Right atrium auricular region (tissue), 2 donors: ENCODE results near the gene TGM2. TPM values are rescaled to one million over a fixed set of nuclear protein-coding genes. Genes with fewer than 3 reads are reported as not detected.
A peak's percentile ranks its signal among the peaks of the same experiment; 100 is the strongest.

Experiments
- DNase-seq: peaks from one replicate; pipeline ENCODE4 v3.0.0-alpha.2; 2019; ENCODE audit warnings: low spot score
- H3K27ac ChIP-seq, 2 donors: fragments of 200-600 bp; sonication (generic); 1 replicate in 1 of 2; 2 replicates in 1 of 2; pipeline ENCODE4 v1.5.1; 2016 to 2019
- H3K27me3 ChIP-seq, 2 donors: fragments of 200-600 bp; sonication (generic); one replicate each; pipeline versions ENCODE4 v1.5.1 to v1.6.0; 2017 to 2019
- H3K36me3 ChIP-seq: fragments of 200-600 bp; sonication (generic); one replicate; pipeline ENCODE4 v1.5.1; 2016
- H3K4me1 ChIP-seq, 2 donors: fragments of 200-600 bp; sonication (generic); one replicate each; pipeline versions ENCODE4 v1.5.1 to v1.6.0; 2017 to 2019
- H3K4me3 ChIP-seq, 2 donors: fragments of 200-600 bp; sonication (generic); 1 replicate in 1 of 2; 2 replicates in 1 of 2; pipeline ENCODE4 v1.5.1; 2017 to 2019; ENCODE audit warnings: mild to moderate bottlenecking in 1 of 2, moderate library complexity in 1 of 2
- H3K9me3 ChIP-seq, 2 donors: fragments of 200-600 bp; sonication (generic); one replicate each; pipeline ENCODE4 v1.5.1; 2019
- total RNA-seq, 2 donors: library from RNA; depleted of rRNA; stranded (reverse); fragments of >200 nt; gene quantifications; one replicate each; pipeline ENCODE4 v1.1.0, GENCODE V29; 2016
- TF ChIP-seq, protein P1 (sequence below), 2 donors: fragments of 200-600 bp; sonication (generic); IDR thresholded peaks; one replicate each; pipeline ENCODE4 v1.5.1; 2019; ENCODE audit warnings: antibody characterized with exemption in 2 of 2

The TGM2 gene
- total RNA-seq, 2 donors from 2014 or later: 680 to 1,303 TPM

- DNase-seq: no peak
- Histone ChIP-seq H3K9me3 (no peaks in the 10 kb centered on the region), H3K27me3 (no peaks in the 10 kb centered on the region), H3K4me3 (no peak overlapping the region), H3K4me1 (peaks cover 0 to 51% of the 10 kb centered on the region in 2 donors), H3K27ac (no peak overlapping the region), H3K36me3 (peaks cover 56% of the 10 kb centered on the region)
- TF ChIP-seq, protein P1, sequence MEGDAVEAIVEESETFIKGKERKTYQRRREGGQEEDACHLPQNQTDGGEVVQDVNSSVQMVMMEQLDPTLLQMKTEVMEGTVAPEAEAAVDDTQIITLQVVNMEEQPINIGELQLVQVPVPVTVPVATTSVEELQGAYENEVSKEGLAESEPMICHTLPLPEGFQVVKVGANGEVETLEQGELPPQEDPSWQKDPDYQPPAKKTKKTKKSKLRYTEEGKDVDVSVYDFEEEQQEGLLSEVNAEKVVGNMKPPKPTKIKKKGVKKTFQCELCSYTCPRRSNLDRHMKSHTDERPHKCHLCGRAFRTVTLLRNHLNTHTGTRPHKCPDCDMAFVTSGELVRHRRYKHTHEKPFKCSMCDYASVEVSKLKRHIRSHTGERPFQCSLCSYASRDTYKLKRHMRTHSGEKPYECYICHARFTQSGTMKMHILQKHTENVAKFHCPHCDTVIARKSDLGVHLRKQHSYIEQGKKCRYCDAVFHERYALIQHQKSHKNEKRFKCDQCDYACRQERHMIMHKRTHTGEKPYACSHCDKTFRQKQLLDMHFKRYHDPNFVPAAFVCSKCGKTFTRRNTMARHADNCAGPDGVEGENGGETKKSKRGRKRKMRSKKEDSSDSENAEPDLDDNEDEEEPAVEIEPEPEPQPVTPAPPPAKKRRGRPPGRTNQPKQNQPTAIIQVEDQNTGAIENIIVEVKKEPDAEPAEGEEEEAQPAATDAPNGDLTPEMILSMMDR (IDR thresholded peaks at IDR 0.05): no peak
Observed at GRCh38 chr20:38130687-38131587, 34.1 kb downstream of the TGM2 start.

DNA sequence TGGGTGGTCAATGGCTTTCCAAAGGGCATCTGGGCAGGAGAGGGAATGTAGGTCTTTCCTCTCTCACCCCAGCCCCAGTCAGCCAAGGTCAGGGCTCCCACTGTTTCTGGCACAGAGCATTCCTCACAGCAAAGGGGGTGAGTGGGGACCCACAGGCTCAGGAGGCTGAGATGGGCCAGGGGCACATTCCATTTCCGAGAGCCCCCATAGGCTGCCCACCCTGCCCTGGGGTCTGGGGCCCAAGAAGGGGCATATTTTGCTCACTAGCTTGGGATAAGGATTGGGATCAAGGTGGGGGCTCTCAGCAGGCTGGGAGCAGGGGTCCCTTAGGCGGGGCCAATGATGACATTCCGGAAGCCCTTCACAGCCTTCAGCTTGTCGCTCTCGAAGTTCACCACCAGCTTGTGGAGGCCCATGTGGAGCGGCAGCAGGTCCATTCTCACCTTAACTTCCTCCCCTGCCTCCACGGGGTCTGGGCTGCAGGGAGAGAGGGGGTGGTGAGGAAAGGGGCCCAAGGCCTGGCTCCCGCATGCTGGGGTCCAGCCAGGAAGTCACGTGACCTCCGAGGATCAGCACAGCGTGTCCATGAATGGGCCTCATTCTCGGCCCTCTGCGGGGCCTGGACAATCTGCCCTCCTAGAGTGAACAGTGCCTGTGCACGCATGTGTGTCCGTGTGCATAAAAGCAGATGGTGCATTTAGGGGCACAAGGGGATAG lies 35.0 kb downstream of the TGM2 start:
- peak overlapping the region in 1 of 2 donors; percentile 77 for H3K27ac ChIP-seq
- no peak for DNase-seq
- peaks cover 0 to 51% of the 10 kb centered on the region in 2 donors for H3K4me1 ChIP-seq
- H3K36me3 ChIP-seq: peaks cover 49% of the 10 kb centered on the region
- no peaks in the 10 kb centered on the region for H3K27me3 ChIP-seq
- no peaks in the 10 kb centered on the region for H3K9me3 ChIP-seq
- H3K4me3 ChIP-seq: no peak overlapping the region
- TF ChIP-seq, protein P1 (IDR thresholded peaks at IDR 0.05): no peak

- Histone ChIP-seq H3K27ac (peak overlapping the region; percentile 77 to 86), H3K4me1 (peaks cover 0 to 45% of the 10 kb centered on the region in 2 donors), H3K27me3 (no peaks in the 10 kb centered on the region), H3K9me3 (no peaks in the 10 kb centered on the region), H3K4me3 (no peak overlapping the region), H3K36me3 (peaks cover 49% of the 10 kb centered on the region)
- TF ChIP-seq, protein P1 (IDR thresholded peaks at IDR 0.05): no peak
- DNase-seq: no peak
Observed at GRCh38 chr20:38129248-38129865, 35.7 kb downstream of the TGM2 start.

DNA sequence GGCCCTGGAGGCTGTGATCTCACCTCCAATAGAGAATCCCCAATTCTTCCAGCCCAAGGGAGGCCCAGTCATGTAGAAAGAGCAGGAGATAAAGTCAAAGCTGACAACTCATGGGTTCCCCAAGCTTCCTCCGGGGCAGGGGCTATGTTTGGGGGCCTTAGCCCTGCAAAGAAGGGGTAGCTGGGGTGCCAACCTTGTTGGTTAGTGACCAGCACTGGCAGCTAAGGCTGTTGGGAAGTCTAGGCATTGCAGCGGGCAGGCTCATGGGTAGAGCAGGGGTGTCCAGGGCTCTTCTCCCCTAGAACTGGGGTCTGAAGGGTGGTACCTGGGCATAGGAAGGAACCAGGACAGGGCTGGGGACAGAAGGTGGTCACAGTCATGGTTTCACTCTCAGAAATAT lies 36.4 kb downstream of the TGM2 start:
- peak overlapping the region; percentile 77 to 86 for H3K27ac ChIP-seq
- TF ChIP-seq, protein P1 (IDR thresholded peaks at IDR 0.05): no peak
- peaks cover 0 to 39% of the 10 kb centered on the region in 2 donors for H3K4me1 ChIP-seq
- no peaks in the 10 kb centered on the region for H3K9me3 ChIP-seq
- DNase-seq: no peak
- H3K4me3 ChIP-seq: no peak overlapping the region
- H3K27me3 ChIP-seq: no peaks in the 10 kb centered on the region
- H3K36me3 ChIP-seq: peaks cover 45% of the 10 kb centered on the region

- H3K4me1 ChIP-seq: peaks cover 0 to 40% of the 10 kb centered on the region in 2 donors
- H3K27me3 ChIP-seq: no peaks in the 10 kb centered on the region
- no peak for DNase-seq
- H3K27ac ChIP-seq: peak overlapping the region; percentile 77 to 86
- H3K9me3 ChIP-seq: no peaks in the 10 kb centered on the region
- H3K36me3 ChIP-seq: peaks cover 39% of the 10 kb centered on the region
- H3K4me3 ChIP-seq: no peak overlapping the region
- TF ChIP-seq, protein P1 (IDR thresholded peaks at IDR 0.05): no peak
Observed at GRCh38 chr20:38127920-38128528, 37.0 kb downstream of the TGM2 start.
